HepG2 (cell line): ENCODE data around the gene SLC7A6OS. TPM values are rescaled to one million over a fixed set of nuclear protein-coding genes. Genes with fewer than 3 reads are reported as not detected.

ENCODE experiments used
- CBFB ChIP-seq: sonication (generic); formaldehyde crosslinking; IDR thresholded peaks from 2 replicates; pipeline ENCODE4 v1.4.0; 2020; ENCODE audit warnings: missing genetic modification reagents
- ERF ChIP-seq: IDR thresholded peaks from 2 replicates; pipeline ENCODE4 v1.6.1; 2018; ENCODE audit warnings: missing biosample characterization, missing genetic modification reagents
- FUBP1 ChIP-seq: sonication (generic); formaldehyde crosslinking; IDR thresholded peaks from 2 replicates; pipeline ENCODE4 v1.5.1; 2020; ENCODE audit warnings: missing genetic modification reagents, mild to moderate bottlenecking, borderline replicate concordance
- KAT7 ChIP-seq: IDR thresholded peaks from 2 replicates; pipeline ENCODE4 v1.6.1; 2018; ENCODE audit warnings: borderline replicate concordance, missing compliant biosample characterization
- KDM4B ChIP-seq: sonication (generic); formaldehyde crosslinking; IDR thresholded peaks from 2 replicates; pipeline ENCODE4 v1.4.0; 2020; ENCODE audit warnings: missing genetic modification reagents
- LCORL ChIP-seq, 2 experiments: fragments of 450-650 bp in 1 of 2; sonication (generic) in 1 of 2; formaldehyde crosslinking in 1 of 2; IDR thresholded peaks; 2 replicates each; pipeline versions ENCODE4 v1.5.0 to v1.6.1; 2017 to 2020; ENCODE audit warnings: antibody characterized with exemption in 1 of 2, missing genetic modification reagents in 1 of 2
- MLXIP ChIP-seq: sonication (generic); formaldehyde crosslinking; IDR thresholded peaks from 2 replicates; pipeline ENCODE4 v1.9.0; 2021; ENCODE audit warnings: missing genetic modification reagents, borderline replicate concordance
- NR0B2 ChIP-seq: sonication (generic); formaldehyde crosslinking; IDR thresholded peaks from 2 replicates; pipeline ENCODE4 v1.4.0; 2020; ENCODE audit warnings: mild to moderate bottlenecking, missing genetic modification reagents
- ZBTB2 ChIP-seq: sonication (generic); formaldehyde crosslinking; IDR thresholded peaks from 2 replicates; pipeline ENCODE4 v1.8.0; 2022; ENCODE audit warnings: low read depth, missing genetic modification reagents
- ZHX1 ChIP-seq: sonication (generic); formaldehyde crosslinking; IDR thresholded peaks from 2 replicates; pipeline ENCODE4 v1.8.1; 2022; ENCODE audit warnings: low read depth, mild to moderate bottlenecking, missing genetic modification reagents
- ZNF121 ChIP-seq: sonication (generic); formaldehyde crosslinking; IDR thresholded peaks from 2 replicates; pipeline ENCODE4 v1.5.0; 2020; ENCODE audit warnings: mild to moderate bottlenecking, missing genetic modification reagents
- ZNF354B ChIP-seq: sonication (generic); formaldehyde crosslinking; IDR thresholded peaks from 2 replicates; pipeline ENCODE4 v1.8.0; 2022; ENCODE audit warnings: mild to moderate bottlenecking, missing genetic modification reagents
- ZNF382 ChIP-seq: sonication (generic); formaldehyde crosslinking; IDR thresholded peaks from 2 replicates; pipeline ENCODE4 v1.5.0; 2020; ENCODE audit warnings: missing genetic modification reagents, mild to moderate bottlenecking, borderline replicate concordance
- ZNF597 ChIP-seq: sonication (generic); formaldehyde crosslinking; IDR thresholded peaks from 2 replicates; pipeline ENCODE4 v1.5.0; 2020; ENCODE audit warnings: missing genetic modification reagents
- polyA plus RNA-seq, 8 experiments: library from polyadenylated mRNA; depleted of rRNA in 3 of 8; stranded (reverse) in 7 of 8; unstranded in 1 of 8; fragments of >200 nt; fragmentation: Illumina TruSeq in 4 of 8; extraction: Trizol in 4 of 8; gene quantifications; 2 replicates each; pipeline versions ENCODE4 v1.2.1 to v1.2.3, GENCODE V29; 2011 to 2016; ENCODE audit warnings: low read depth in 4 of 8, missing spikeins in 1 of 8, mixed read lengths in 1 of 8; ENCODE audit not compliant: insufficient read depth in 1 of 8
- total RNA-seq, 5 experiments: library from RNA; depleted of rRNA; stranded (reverse); fragments of >200 nt; fragmentation: Illumina TruSeq; extraction: Trizol; gene quantifications; 2 replicates each; pipeline ENCODE4 v1.2.3, GENCODE V29; 2016; ENCODE audit warnings: low read depth in 1 of 5

SLC7A6OS gene
- total and polyA plus RNA-seq, 2 of the 13 experiments (the other 11 are each of a cell fraction or from before 2014, with no cell fraction given): 11.2 to 21.5 TPM

GRCh38 chr16:68328151-68328859, 17.6 kb upstream of the SLC7A6OS start (continued):
- TF ChIP-seq FUBP1: no peak
- 0 out of 2 replicates have a peak, but pooled peaks have one; percentile 39 for TF ChIP-seq ERF (CRISPR knock-in tag)
- no peak for TF ChIP-seq MLXIP (CRISPR knock-in tag)
- no peak for TF ChIP-seq ZHX1
- TF ChIP-seq ZNF121 (CRISPR knock-in tag): no peak; the same call in 1 of the 2 replicates
- no peak for TF ChIP-seq KDM4B (CRISPR knock-in tag)
- no peak for TF ChIP-seq LCORL (IDR thresholded peaks at IDR 0.05)
- peak; percentile 64; the same call in 1 of the 2 replicates for TF ChIP-seq LCORL (CRISPR knock-in tag; IDR thresholded peaks at IDR 0.05)
- no peak for TF ChIP-seq KAT7 (CRISPR knock-in tag)
- no peak for TF ChIP-seq ZNF382 (CRISPR knock-in tag)
- TF ChIP-seq ZBTB2 (CRISPR knock-in tag): no peak
- TF ChIP-seq CBFB (CRISPR knock-in tag): peak; percentile 44; the same call in 1 of the 2 replicates
- TF ChIP-seq NR0B2 (CRISPR knock-in tag): no peak
- no peak for TF ChIP-seq ZNF597
- TF ChIP-seq ZNF354B (CRISPR knock-in tag): no peak
